Measurements from ENCODE around the gene OR2AG1. TPM values are rescaled to one million over a fixed set of nuclear protein-coding genes. Genes with fewer than 3 reads are reported as not detected.
A peak's percentile ranks its signal among the peaks of the same experiment; 100 is the strongest.

The OR2AG1 gene
- not detected in 2 replicates for total RNA-seq
- not detected for polyA plus RNA-seq (2012)

- DNase-seq (ENCODE audit: low read depth): no peak
Observed at GRCh38 chr11:6782720-6783119, at the start of gene OR2AG1. TSS of gene OR2AG1 (plus strand) at chr11:6783020. CDS start at chr11:6785038, 2,018 bp downstream.

- DNase-seq (ENCODE audit: low read depth): no peak
Observed at GRCh38 chr11:6733326-6734275, 49.2 kb upstream of the OR2AG1 start.

- DNase-seq (ENCODE audit: low read depth): peak; percentile 18
Observed at GRCh38 chr11:6734616-6735015, 48.2 kb upstream of the OR2AG1 start.

GRCh38 chr11:6735306-6735705 is 47.5 kb upstream of the OR2AG1 start:
- DNase-seq (ENCODE audit: low read depth): peak; percentile 16

GRCh38 chr11:6736495-6737121 is 46.2 kb upstream of the OR2AG1 start:
- no peak for DNase-seq (ENCODE audit: low read depth)

GRCh38 chr11:6737872-6738466 is 44.9 kb upstream of the OR2AG1 start:
- peak; percentile 58 for DNase-seq (ENCODE audit: low read depth)

- DNase-seq (ENCODE audit: low read depth): no peak
Observed at GRCh38 chr11:6738590-6738989, 44.2 kb upstream of the OR2AG1 start.

GRCh38 chr11:6742260-6742659 is 40.6 kb upstream of the OR2AG1 start:
- DNase-seq (ENCODE audit: low read depth): no peak

GRCh38 chr11:6745018-6745417 is 37.8 kb upstream of the OR2AG1 start:
- DNase-seq (ENCODE audit: low read depth): no peak

GRCh38 chr11:6745465-6746015 is 37.3 kb upstream of the OR2AG1 start:
- no peak for DNase-seq (ENCODE audit: low read depth)

- DNase-seq (ENCODE audit: low read depth): no peak
Observed at GRCh38 chr11:6746086-6746618, 36.7 kb upstream of the OR2AG1 start.

- no peak for DNase-seq (ENCODE audit: low read depth)
Observed at GRCh38 chr11:6746626-6747025, 36.2 kb upstream of the OR2AG1 start.

GRCh38 chr11:6747097-6747668 is 35.6 kb upstream of the OR2AG1 start:
- DNase-seq (ENCODE audit: low read depth): no peak

GRCh38 chr11:6755303-6755952 is 27.4 kb upstream of the OR2AG1 start:
- peak; percentile 57 for DNase-seq (ENCODE audit: low read depth)

- DNase-seq (ENCODE audit: low read depth): no peak
Observed at GRCh38 chr11:6755953-6756347, 26.9 kb upstream of the OR2AG1 start.

- DNase-seq (ENCODE audit: low read depth): peak; percentile 75
Observed at GRCh38 chr11:6757373-6757967, 25.4 kb upstream of the OR2AG1 start.

GRCh38 chr11:6771926-6772893 is 10.6 kb upstream of the OR2AG1 start, which contains the start of gene OR2AG2:
TSS of gene OR2AG2 (minus strand) at chr11:6771976. CDS start at chr11:6768957, 3,019 bp downstream.
- DNase-seq (ENCODE audit: low read depth): no peak

GRCh38 chr11:6778518-6778917 is 4.3 kb upstream of the OR2AG1 start:
- no peak for DNase-seq (ENCODE audit: low read depth)

- no peak for DNase-seq (ENCODE audit: low read depth)
Observed at GRCh38 chr11:6780829-6781228, 2.0 kb upstream of the OR2AG1 start.
